Measurements from ENCODE around the gene UNC79.
A peak's percentile ranks its signal among the peaks of the same experiment; 100 is the strongest.

UNC79 gene

GRCh38 chr14:93725002-93725582, 294.4 kb downstream of the UNC79 start:
- no peak for TF ChIP-seq CTCF (IDR thresholded peaks at IDR 0.05)

GRCh38 chr14:93725993-93726392, 295.3 kb downstream of the UNC79 start:
- Mint-ChIP-seq H3K4me3 (no peak overlapping the region), H3K4me1 (peaks cover 24% of the 10 kb centered on the region)

More at GRCh38 chr14:93725002-93725582, 294.4 kb downstream of the UNC79 start:
- DNase-seq: no peak
- Mint-ChIP-seq H3K9me3 (no peaks in the 10 kb centered on the region), H3K27ac (no peak overlapping the region), H3K4me3 (no peak overlapping the region), H3K4me1 (peaks cover 33% of the 10 kb centered on the region), H3K36me3 (ENCODE audit: low read depth) (no peaks in the 10 kb centered on the region), H3K27me3 (ENCODE audit: low read depth, poor library complexity) (peaks cover 4% of the 10 kb centered on the region)

GRCh38 chr14:93727039-93727740, 296.5 kb downstream of the UNC79 start:
- peaks cover 19% of the 10 kb centered on the region for H3K4me1 Mint-ChIP-seq

More at GRCh38 chr14:93725993-93726392, 295.3 kb downstream of the UNC79 start:
- no peak for TF ChIP-seq CTCF (IDR thresholded peaks at IDR 0.05)
- Mint-ChIP-seq H3K36me3 (ENCODE audit: low read depth) (no peaks in the 10 kb centered on the region), H3K27me3 (ENCODE audit: low read depth, poor library complexity) (peaks cover 4% of the 10 kb centered on the region), H3K9me3 (no peaks in the 10 kb centered on the region), H3K27ac (no peak overlapping the region)
- no peak for DNase-seq

GRCh38 chr14:93727917-93728650, 297.3 kb downstream of the UNC79 start:
- no peak overlapping the region for H3K27ac Mint-ChIP-seq
- H3K9me3 Mint-ChIP-seq: no peaks in the 10 kb centered on the region
- peaks cover 19% of the 10 kb centered on the region for H3K4me1 Mint-ChIP-seq
- no peak for TF ChIP-seq CTCF (IDR thresholded peaks at IDR 0.05)
- H3K36me3 Mint-ChIP-seq (ENCODE audit: low read depth): no peaks in the 10 kb centered on the region
- H3K4me3 Mint-ChIP-seq: no peak overlapping the region
- peaks cover 9% of the 10 kb centered on the region for H3K27me3 Mint-ChIP-seq (ENCODE audit: low read depth, poor library complexity)
- DNase-seq: no peak

More at GRCh38 chr14:93727039-93727740, 296.5 kb downstream of the UNC79 start:
- peak; percentile 38 for DNase-seq
- Mint-ChIP-seq H3K36me3 (ENCODE audit: low read depth) (no peaks in the 10 kb centered on the region), H3K27me3 (ENCODE audit: low read depth, poor library complexity) (peaks cover 9% of the 10 kb centered on the region), H3K27ac (no peak overlapping the region), H3K9me3 (no peaks in the 10 kb centered on the region), H3K4me3 (no peak overlapping the region)
- no peak for TF ChIP-seq CTCF (IDR thresholded peaks at IDR 0.05)

- Mint-ChIP-seq H3K27ac (no peak overlapping the region), H3K36me3 (ENCODE audit: low read depth) (no peaks in the 10 kb centered on the region), H3K4me3 (no peak overlapping the region), H3K4me1 (peaks cover 23% of the 10 kb centered on the region), H3K9me3 (no peaks in the 10 kb centered on the region), H3K27me3 (ENCODE audit: low read depth, poor library complexity) (peaks cover 9% of the 10 kb centered on the region)
- DNase-seq: no peak
- TF ChIP-seq CTCF (IDR thresholded peaks at IDR 0.05): no peak
These were observed 297.9 kb downstream of the UNC79 start for GRCh38 chr14:93728651-93729016.
